Breast epithelium (tissue), 3 donors: Measurements from ENCODE around the gene SMIM41.

Experiments used
- CTCF ChIP-seq, 3 donors: fragments of 450-650 bp; IDR thresholded peaks; one replicate each; pipeline ENCODE4 v1.5.1; 2016 to 2017; ENCODE audit warnings: antibody characterized with exemption in 3 of 3, mild to moderate bottlenecking in 3 of 3, moderate library complexity in 3 of 3
- POLR2A ChIP-seq: fragments of 450-650 bp; IDR thresholded peaks from one replicate; pipeline ENCODE4 v1.6.1; 2016; ENCODE audit warnings: antibody characterized with exemption, mild to moderate bottlenecking, moderate library complexity

DNA sequence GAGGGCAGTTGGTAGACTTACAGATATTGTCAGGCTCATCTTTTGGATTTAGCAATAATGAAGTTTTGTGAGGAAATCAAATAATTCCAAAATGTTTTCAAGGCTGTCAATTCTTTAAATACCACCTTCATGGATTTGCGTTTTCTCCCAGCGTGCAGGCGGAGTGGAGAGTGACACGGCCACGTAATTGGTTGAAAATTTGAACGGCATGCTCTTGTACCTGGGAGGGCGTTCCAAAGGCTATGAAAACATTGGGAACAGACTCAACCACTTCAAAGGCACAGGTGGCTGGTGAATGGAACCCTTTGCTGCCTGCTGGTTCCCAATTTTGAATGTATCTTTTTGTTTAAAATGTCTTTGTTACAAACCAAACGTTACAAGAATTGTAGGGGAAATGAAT, 12.4 kb downstream of the SMIM41 start:
- TF ChIP-seq POLR2A, result no peak
- TF ChIP-seq CTCF (IDR thresholded peaks at IDR 0.05), result no peak
